ENCODE measurements around the gene JAZF1.

Gene JAZF1

GRCh38 chr7:27920281-27920946, 260.2 kb downstream of the JAZF1 start:
- Histone ChIP-seq H3K4me3 (ENCODE audit: low read length) (no peak overlapping the region), H3K4me2 (ENCODE audit: low read depth, low read length) (no peak overlapping the region), H2AFZ (ENCODE audit: low read length) (no peak overlapping the region), H3F3A (ENCODE audit: insufficient read depth, low read length) (no peaks in the 10 kb centered on the region), H3K36me3 (replicated peaks; ENCODE audit: insufficient read depth, low read length) (no peaks in the 10 kb centered on the region), H3K9ac (ENCODE audit: low read length) (no peak overlapping the region), H3K9me3 (replicated peaks; ENCODE audit: insufficient read depth, low read length) (no peaks in the 10 kb centered on the region), H3K27ac (ENCODE audit: low read length) (no peak overlapping the region), H3K27me3 (replicated peaks; ENCODE audit: insufficient read depth, low read length) (no peaks in the 10 kb centered on the region), H3K79me2 (ENCODE audit: low read length) (no peaks in the 10 kb centered on the region), H3K9me2 (replicated peaks; ENCODE audit: insufficient read depth, low read length) (no peaks in the 10 kb centered on the region), H4K20me1 (ENCODE audit: insufficient read depth, low read length) (no peaks in the 10 kb centered on the region), H3K4me1 (ENCODE audit: low read length) (no peaks in the 10 kb centered on the region)
- TF ChIP-seq EZH2 (optimal IDR thresholded peaks at IDR 0.05; ENCODE audit: low read depth, low read length) = no peak
- TF ChIP-seq EZH2phosphoT487 (IDR thresholded peaks at IDR 0.05; ENCODE audit: low read length) = no peak
- TF ChIP-seq CTCF (IDR thresholded peaks at IDR 0.05; ENCODE audit: low read length) = no peak
- DNase-seq = no peak

- no peak overlapping the region for H2AFZ ChIP-seq (ENCODE audit: low read length)
Measured at GRCh38 chr7:27918503-27918902, 262.1 kb downstream of the JAZF1 start.

GRCh38 chr7:27917774-27918314, 262.8 kb downstream of the JAZF1 start:
- Histone ChIP-seq H3K9me3 (replicated peaks; ENCODE audit: insufficient read depth, low read length) (no peaks in the 10 kb centered on the region), H3K4me1 (ENCODE audit: low read length) (no peaks in the 10 kb centered on the region), H3K9me2 (replicated peaks; ENCODE audit: insufficient read depth, low read length) (no peaks in the 10 kb centered on the region), H3K4me2 (ENCODE audit: low read depth, low read length) (no peak overlapping the region), H3K79me2 (ENCODE audit: low read length) (no peaks in the 10 kb centered on the region), H3K9ac (ENCODE audit: low read length) (no peak overlapping the region), H3K27ac (ENCODE audit: low read length) (no peak overlapping the region), H3K4me3 (ENCODE audit: low read length) (no peak overlapping the region), H3F3A (ENCODE audit: insufficient read depth, low read length) (no peaks in the 10 kb centered on the region), H2AFZ (ENCODE audit: low read length) (no peak overlapping the region), H4K20me1 (ENCODE audit: insufficient read depth, low read length) (no peaks in the 10 kb centered on the region), H3K27me3 (replicated peaks; ENCODE audit: insufficient read depth, low read length) (no peaks in the 10 kb centered on the region), H3K36me3 (replicated peaks; ENCODE audit: insufficient read depth, low read length) (no peaks in the 10 kb centered on the region)
- no peak for DNase-seq
- TF ChIP-seq EZH2 (optimal IDR thresholded peaks at IDR 0.05; ENCODE audit: low read depth, low read length) (no peak), EZH2phosphoT487 (IDR thresholded peaks at IDR 0.05; ENCODE audit: low read length) (no peak), CTCF (IDR thresholded peaks at IDR 0.05; ENCODE audit: low read length) (no peak)

More at GRCh38 chr7:27918503-27918902, 262.1 kb downstream of the JAZF1 start:
- H3K36me3 ChIP-seq (replicated peaks; ENCODE audit: insufficient read depth, low read length) = no peaks in the 10 kb centered on the region
- no peaks in the 10 kb centered on the region for H3K4me1 ChIP-seq (ENCODE audit: low read length)
- no peak overlapping the region for H3K4me3 ChIP-seq (ENCODE audit: low read length)
- H3K27me3 ChIP-seq (replicated peaks; ENCODE audit: insufficient read depth, low read length) = no peaks in the 10 kb centered on the region
- no peak overlapping the region for H3K9ac ChIP-seq (ENCODE audit: low read length)
- no peak for DNase-seq
- H4K20me1 ChIP-seq (ENCODE audit: insufficient read depth, low read length) = no peaks in the 10 kb centered on the region
- no peaks in the 10 kb centered on the region for H3K79me2 ChIP-seq (ENCODE audit: low read length)
- H3K27ac ChIP-seq (ENCODE audit: low read length) = no peak overlapping the region
- no peak overlapping the region for H3K4me2 ChIP-seq (ENCODE audit: low read depth, low read length)
- TF ChIP-seq EZH2 (optimal IDR thresholded peaks at IDR 0.05; ENCODE audit: low read depth, low read length) (no peak), EZH2phosphoT487 (IDR thresholded peaks at IDR 0.05; ENCODE audit: low read length) (no peak), CTCF (IDR thresholded peaks at IDR 0.05; ENCODE audit: low read length) (no peak)
- no peaks in the 10 kb centered on the region for H3F3A ChIP-seq (ENCODE audit: insufficient read depth, low read length)
- no peaks in the 10 kb centered on the region for H3K9me2 ChIP-seq (replicated peaks; ENCODE audit: insufficient read depth, low read length)
- no peaks in the 10 kb centered on the region for H3K9me3 ChIP-seq (replicated peaks; ENCODE audit: insufficient read depth, low read length)

Data from MM.1S (cell line).